ENCODE results near the gene TMEFF2.

Gene TMEFF2

DNA sequence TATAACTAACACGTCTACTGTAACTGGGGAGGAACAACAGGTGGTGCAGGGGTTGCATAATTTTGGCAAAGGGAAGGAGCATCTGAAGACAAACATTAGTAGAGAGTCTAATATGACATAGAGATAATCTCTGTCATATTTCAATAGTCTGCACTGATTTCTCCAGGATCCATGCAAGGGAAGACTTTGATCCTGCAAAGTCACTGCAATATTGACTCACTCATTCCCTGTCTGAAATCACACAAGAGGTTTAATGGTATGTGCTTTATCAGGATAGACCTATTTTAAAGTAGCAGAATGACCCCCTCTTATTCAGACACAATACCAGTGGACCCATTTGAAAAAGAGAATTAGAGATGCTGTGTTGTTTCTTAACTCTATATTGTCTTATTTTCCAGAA lies 249.1 kb downstream of the TMEFF2 start:
- no peak for DNase-seq (ENCODE audit: low read depth, low spot score)
- H3K9me3 ChIP-seq (ENCODE audit: insufficient read depth, low read length) = no peaks in the 10 kb centered on the region
- H3K36me3 ChIP-seq (ENCODE audit: insufficient read depth, insufficient read length, low read length) = no peaks in the 10 kb centered on the region
- no peaks in the 10 kb centered on the region for H3K27me3 ChIP-seq (ENCODE audit: insufficient read depth, insufficient read length)
- no peak overlapping the region for H3K4me3 ChIP-seq (ENCODE audit: insufficient read length, low read depth)
- TF ChIP-seq YY1 (IDR thresholded peaks at IDR 0.05; ENCODE audit: insufficient read depth, insufficient read length) (no peak), ZNF274 (IDR thresholded peaks at IDR 0.05; ENCODE audit: low read depth, low read length) (no peak), SUZ12 (IDR thresholded peaks at IDR 0.05; ENCODE audit: extremely low read depth, insufficient read depth, insufficient read length) (no peak)
- no peak overlapping the region for H3K9ac ChIP-seq (ENCODE audit: insufficient read length, low read depth)
- H3K4me1 ChIP-seq (ENCODE audit: insufficient read depth, insufficient read length) = no peaks in the 10 kb centered on the region

DNA sequence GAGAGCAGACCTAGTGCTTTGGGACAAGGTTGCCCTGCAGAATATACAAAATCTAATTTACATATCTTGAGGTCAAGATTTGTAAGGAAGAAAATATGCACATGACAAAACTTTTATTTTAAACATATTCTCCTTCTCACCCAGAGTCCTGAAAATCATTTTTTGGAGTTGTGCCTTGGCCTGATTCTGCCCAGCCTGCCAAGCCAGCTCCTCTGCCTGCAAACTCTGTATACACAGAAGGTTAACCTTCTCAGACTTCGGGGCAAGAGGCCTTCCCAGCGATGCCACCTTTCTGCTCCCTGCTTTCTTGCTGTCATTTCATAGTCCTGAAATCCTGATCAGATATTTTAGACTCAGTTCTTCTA lies 252.0 kb downstream of the TMEFF2 start:
- Histone ChIP-seq H3K36me3 (ENCODE audit: insufficient read depth, insufficient read length, low read length) (no peaks in the 10 kb centered on the region), H3K4me1 (ENCODE audit: insufficient read depth, insufficient read length) (no peaks in the 10 kb centered on the region), H3K9me3 (ENCODE audit: insufficient read depth, low read length) (no peaks in the 10 kb centered on the region), H3K4me3 (ENCODE audit: insufficient read length, low read depth) (no peak overlapping the region), H3K9ac (ENCODE audit: insufficient read length, low read depth) (no peak overlapping the region), H3K27me3 (ENCODE audit: insufficient read depth, insufficient read length) (no peaks in the 10 kb centered on the region)
- TF ChIP-seq YY1 (IDR thresholded peaks at IDR 0.05; ENCODE audit: insufficient read depth, insufficient read length) = no peak
- no peak for TF ChIP-seq ZNF274 (IDR thresholded peaks at IDR 0.05; ENCODE audit: low read depth, low read length)
- TF ChIP-seq SUZ12 (IDR thresholded peaks at IDR 0.05; ENCODE audit: extremely low read depth, insufficient read depth, insufficient read length) = no peak
- DNase-seq (ENCODE audit: low read depth, low spot score) = no peak

DNA sequence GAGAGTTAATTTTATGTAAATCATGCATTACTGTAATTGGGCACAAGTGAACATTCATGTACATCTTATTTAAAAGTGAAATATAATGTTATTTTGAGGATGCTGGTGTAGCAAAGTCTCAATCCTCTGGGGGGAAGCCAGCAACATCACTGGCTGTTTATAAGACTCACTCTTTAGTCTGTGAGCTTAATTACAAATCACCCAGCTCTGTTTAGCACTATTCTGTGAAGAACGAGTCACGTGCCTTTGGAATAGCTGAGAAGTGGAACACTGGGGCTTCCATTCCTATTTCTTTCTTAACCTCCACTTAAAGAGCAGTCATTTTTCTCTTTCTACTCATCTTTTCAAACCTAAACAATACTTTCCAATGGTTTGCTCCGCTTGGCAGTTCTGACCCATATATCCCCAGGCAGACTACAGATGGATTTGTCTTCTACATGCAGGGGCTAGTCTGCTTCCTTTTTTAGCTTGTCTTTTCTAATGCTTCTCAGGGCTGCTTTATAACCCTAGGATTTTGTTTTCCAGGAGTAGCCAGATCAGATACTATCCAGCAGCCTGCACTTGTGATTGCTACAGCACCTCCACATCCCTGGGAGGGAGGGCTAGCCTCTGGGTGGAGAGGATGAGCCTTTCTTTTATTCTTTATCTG lies 252.5 kb downstream of the TMEFF2 start:
- Histone ChIP-seq H3K27me3 (ENCODE audit: insufficient read depth, insufficient read length) (no peaks in the 10 kb centered on the region), H3K4me1 (ENCODE audit: insufficient read depth, insufficient read length) (no peaks in the 10 kb centered on the region), H3K9ac (ENCODE audit: insufficient read length, low read depth) (no peak overlapping the region), H3K9me3 (ENCODE audit: insufficient read depth, low read length) (no peaks in the 10 kb centered on the region), H3K4me3 (ENCODE audit: insufficient read length, low read depth) (no peak overlapping the region), H3K36me3 (ENCODE audit: insufficient read depth, insufficient read length, low read length) (no peaks in the 10 kb centered on the region)
- DNase-seq (ENCODE audit: low read depth, low spot score) = no peak
- TF ChIP-seq ZNF274 (IDR thresholded peaks at IDR 0.05; ENCODE audit: low read depth, low read length) = no peak
- TF ChIP-seq YY1 (IDR thresholded peaks at IDR 0.05; ENCODE audit: insufficient read depth, insufficient read length) = no peak
- TF ChIP-seq SUZ12 (IDR thresholded peaks at IDR 0.05; ENCODE audit: extremely low read depth, insufficient read depth, insufficient read length) = no peak

DNA sequence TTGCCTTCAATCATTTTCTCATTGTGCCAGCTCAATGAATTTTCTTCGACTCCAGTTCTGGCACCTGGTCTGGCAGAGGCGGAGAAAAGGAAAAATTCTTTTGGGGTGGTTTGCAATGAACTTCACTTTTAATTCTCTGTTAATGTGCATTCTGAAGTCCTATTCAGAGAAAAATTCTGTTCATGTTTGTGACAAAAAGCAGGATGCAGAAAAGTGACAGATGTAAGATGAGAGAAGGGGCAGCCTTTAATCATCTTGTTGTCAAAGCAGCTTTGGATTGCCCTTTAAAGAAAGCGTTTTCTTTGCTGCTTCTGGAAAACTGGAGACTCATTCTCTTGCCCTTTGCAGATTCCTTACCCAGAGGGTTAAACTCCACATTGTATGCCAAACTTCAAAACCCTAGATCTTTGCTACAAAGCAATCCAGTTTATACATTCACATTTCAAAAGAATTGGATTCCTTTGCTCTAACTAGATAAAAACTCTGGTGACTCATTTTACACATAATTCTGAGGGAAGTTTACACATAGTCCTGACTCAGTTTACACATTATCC lies 253.3 kb downstream of the TMEFF2 start:
- H3K27me3 ChIP-seq (ENCODE audit: insufficient read depth, insufficient read length) = no peaks in the 10 kb centered on the region

DNA sequence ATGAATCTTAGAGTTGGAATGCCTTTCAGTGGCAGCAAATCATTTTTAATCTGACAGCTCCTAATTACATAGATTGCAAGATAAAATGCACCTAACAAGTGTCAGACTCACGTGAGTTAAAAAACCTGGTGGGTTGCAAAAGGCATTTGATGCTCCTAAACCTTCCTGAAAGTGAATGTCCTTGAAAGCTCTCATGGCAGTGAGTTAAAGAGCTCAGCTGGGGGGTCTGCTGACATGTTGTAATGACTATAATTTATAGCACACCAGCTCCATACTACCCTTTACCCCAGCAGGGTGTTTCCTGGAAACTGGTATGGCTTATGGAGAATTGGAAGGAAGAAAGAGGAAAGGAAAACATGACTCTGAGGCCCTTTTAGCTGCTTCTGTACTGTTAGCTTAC lies 256.0 kb downstream of the TMEFF2 start:
- H3K36me3 ChIP-seq (ENCODE audit: insufficient read depth, insufficient read length, low read length) = no peaks in the 10 kb centered on the region
- no peak for DNase-seq (ENCODE audit: low read depth, low spot score)
- no peaks in the 10 kb centered on the region for H3K4me1 ChIP-seq (ENCODE audit: insufficient read depth, insufficient read length)
- H3K9ac ChIP-seq (ENCODE audit: insufficient read length, low read depth) = no peak overlapping the region
- TF ChIP-seq SUZ12 (IDR thresholded peaks at IDR 0.05; ENCODE audit: extremely low read depth, insufficient read depth, insufficient read length) = no peak
- TF ChIP-seq YY1 (IDR thresholded peaks at IDR 0.05; ENCODE audit: insufficient read depth, insufficient read length) = no peak
- TF ChIP-seq ZNF274 (IDR thresholded peaks at IDR 0.05; ENCODE audit: low read depth, low read length) = no peak
- no peaks in the 10 kb centered on the region for H3K27me3 ChIP-seq (ENCODE audit: insufficient read depth, insufficient read length)
- no peak overlapping the region for H3K4me3 ChIP-seq (ENCODE audit: insufficient read length, low read depth)
- no peaks in the 10 kb centered on the region for H3K9me3 ChIP-seq (ENCODE audit: insufficient read depth, low read length)

More for the DNA sequence above, 253.3 kb downstream of the TMEFF2 start:
- Histone ChIP-seq H3K4me1 (ENCODE audit: insufficient read depth, insufficient read length) (no peaks in the 10 kb centered on the region), H3K4me3 (ENCODE audit: insufficient read length, low read depth) (no peak overlapping the region), H3K9ac (ENCODE audit: insufficient read length, low read depth) (no peak overlapping the region), H3K9me3 (ENCODE audit: insufficient read depth, low read length) (no peaks in the 10 kb centered on the region), H3K36me3 (ENCODE audit: insufficient read depth, insufficient read length, low read length) (no peaks in the 10 kb centered on the region)
- DNase-seq (ENCODE audit: low read depth, low spot score) = no peak
- TF ChIP-seq YY1 (IDR thresholded peaks at IDR 0.05; ENCODE audit: insufficient read depth, insufficient read length) (no peak), ZNF274 (IDR thresholded peaks at IDR 0.05; ENCODE audit: low read depth, low read length) (no peak), SUZ12 (IDR thresholded peaks at IDR 0.05; ENCODE audit: extremely low read depth, insufficient read depth, insufficient read length) (no peak)

DNA sequence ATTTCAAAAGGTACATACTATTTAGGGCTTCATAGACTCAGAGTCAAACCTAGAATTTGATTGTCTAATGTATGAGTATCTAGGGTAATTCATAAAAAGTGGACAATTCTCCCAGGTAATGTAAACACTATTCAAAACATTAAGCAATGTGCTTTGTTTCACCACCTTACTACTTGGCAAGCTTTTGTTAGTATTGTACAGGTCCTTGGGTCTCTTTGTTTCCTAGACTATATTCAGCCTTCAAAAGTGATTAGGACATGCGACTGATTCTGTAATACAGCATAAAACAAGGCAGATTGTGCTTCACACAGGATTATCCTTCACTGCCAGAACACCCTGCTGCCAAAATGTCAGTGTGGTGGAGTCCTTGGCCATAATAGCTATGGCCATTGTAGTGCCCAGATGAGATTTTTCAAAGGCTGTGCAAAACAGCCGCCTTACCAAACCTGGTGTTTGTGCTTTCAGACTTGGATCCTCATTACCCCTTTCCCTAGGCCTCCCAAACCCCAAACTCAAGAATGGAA lies 257.8 kb downstream of the TMEFF2 start:
- Histone ChIP-seq H3K4me3 (ENCODE audit: insufficient read length, low read depth) (no peak overlapping the region), H3K9ac (ENCODE audit: insufficient read length, low read depth) (no peak overlapping the region), H3K36me3 (ENCODE audit: insufficient read depth, insufficient read length, low read length) (no peaks in the 10 kb centered on the region), H3K4me1 (ENCODE audit: insufficient read depth, insufficient read length) (no peaks in the 10 kb centered on the region), H3K27me3 (ENCODE audit: insufficient read depth, insufficient read length) (no peaks in the 10 kb centered on the region), H3K9me3 (ENCODE audit: insufficient read depth, low read length) (no peaks in the 10 kb centered on the region)
- TF ChIP-seq YY1 (IDR thresholded peaks at IDR 0.05; ENCODE audit: insufficient read depth, insufficient read length) (no peak), SUZ12 (IDR thresholded peaks at IDR 0.05; ENCODE audit: extremely low read depth, insufficient read depth, insufficient read length) (no peak), ZNF274 (IDR thresholded peaks at IDR 0.05; ENCODE audit: low read depth, low read length) (no peak)
- DNase-seq (ENCODE audit: low read depth, low spot score) = no peak

DNA sequence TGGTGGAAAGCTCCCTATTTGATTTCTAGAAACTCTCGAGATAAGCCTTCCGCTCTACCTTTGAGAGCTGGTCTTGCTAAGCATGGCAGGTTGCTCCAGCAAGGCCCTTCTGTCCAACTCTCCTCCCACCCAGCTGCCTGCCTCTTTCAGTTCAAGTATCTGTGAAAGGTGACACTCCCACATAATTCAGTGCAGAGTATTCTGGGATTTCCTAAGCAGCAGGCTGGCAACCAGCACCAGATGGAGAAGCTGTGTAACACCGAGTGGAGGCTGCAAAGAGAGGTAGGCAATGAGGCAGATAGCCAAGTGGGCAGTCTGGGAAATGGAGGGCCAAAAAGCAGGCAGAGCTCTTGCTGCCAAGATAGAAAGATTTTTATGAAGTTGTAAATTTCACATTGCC lies 259.5 kb downstream of the TMEFF2 start:
- Histone ChIP-seq H3K4me3 (ENCODE audit: insufficient read length, low read depth) (no peak overlapping the region), H3K9me3 (ENCODE audit: insufficient read depth, low read length) (no peaks in the 10 kb centered on the region), H3K9ac (ENCODE audit: insufficient read length, low read depth) (no peak overlapping the region), H3K4me1 (ENCODE audit: insufficient read depth, insufficient read length) (no peaks in the 10 kb centered on the region), H3K36me3 (ENCODE audit: insufficient read depth, insufficient read length, low read length) (no peaks in the 10 kb centered on the region), H3K27me3 (ENCODE audit: insufficient read depth, insufficient read length) (no peaks in the 10 kb centered on the region)
- no peak for DNase-seq (ENCODE audit: low read depth, low spot score)
- no peak for TF ChIP-seq YY1 (IDR thresholded peaks at IDR 0.05; ENCODE audit: insufficient read depth, insufficient read length)
- TF ChIP-seq ZNF274 (IDR thresholded peaks at IDR 0.05; ENCODE audit: low read depth, low read length) = no peak
- no peak for TF ChIP-seq SUZ12 (IDR thresholded peaks at IDR 0.05; ENCODE audit: extremely low read depth, insufficient read depth, insufficient read length)

Data from NT2/D1 (cell line).